ENCODE results near the gene NDUFB6.

The NDUFB6 gene

GRCh38 chr9:32516241-32516640, 56.7 kb downstream of the NDUFB6 start:
- DNase-seq, result no peak

GRCh38 chr9:32508728-32509127, 64.2 kb downstream of the NDUFB6 start:
- no peak for DNase-seq

DNA sequence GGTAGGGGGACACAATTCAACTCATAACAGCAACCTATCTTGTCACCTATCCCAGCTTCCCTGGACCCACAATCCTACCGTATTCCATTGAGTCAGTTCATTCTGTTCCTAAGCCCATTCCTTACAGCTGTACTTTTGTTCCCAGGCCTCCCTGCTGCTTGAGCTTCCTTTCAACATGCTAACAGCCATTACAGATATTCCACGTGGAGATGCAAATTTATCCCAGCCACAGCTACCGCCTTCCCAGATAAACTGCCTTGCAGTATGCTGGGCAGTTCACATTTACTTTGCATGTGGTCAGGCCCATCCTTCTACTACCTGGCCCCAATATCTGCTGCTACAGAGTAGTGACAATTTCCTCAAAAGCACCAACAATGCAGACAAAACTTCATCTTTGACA, 70.0 kb downstream of the NDUFB6 start:
- no peak for DNase-seq
